GM18870 (cell line): ENCODE measurements around the gene C9orf153.
"Not testable (repeated sequence)": the region's sequence is repeated elsewhere in the genome, so short reads cannot be mapped to it uniquely, and the experiment has no call there.

Source experiments
- ATAC-seq: cut with Tn5 transposase; IDR thresholded peaks from one replicate; pipeline ENCODE4 v1.9.1; 2021; ENCODE audit warnings: moderate library complexity; ENCODE audit not compliant: unreplicated experiment

Gene C9orf153

DNA sequence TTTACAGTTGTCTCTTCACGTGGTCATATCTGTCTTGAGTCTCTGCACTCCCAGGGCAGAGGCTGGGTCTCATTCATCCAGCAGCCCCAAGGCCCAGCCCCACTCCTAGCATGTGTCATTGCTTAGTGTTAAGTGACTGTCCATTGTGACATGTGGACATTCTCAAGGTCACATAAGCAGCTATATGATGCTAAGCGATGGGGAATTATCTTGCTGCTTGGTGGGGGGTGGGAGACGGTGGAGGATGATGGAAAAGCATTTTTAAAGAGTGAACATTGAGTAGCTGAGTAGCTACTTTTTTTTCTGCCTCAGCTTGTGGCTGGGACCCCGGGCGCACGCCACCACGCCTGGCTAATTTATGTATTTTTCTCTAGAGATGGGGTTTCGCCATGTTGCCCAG lies at the start of gene C9orf153:
TSS of gene C9orf153 (minus strand) at position 101 of the 400 bp plus-strand sequence. CDS start 30,054 bp downstream, outside the sequence.
- no peak for ATAC-seq

- no peak for ATAC-seq
Observed at GRCh38 chr9:86308687-86309086, 49.2 kb upstream of the C9orf153 start.

DNA sequence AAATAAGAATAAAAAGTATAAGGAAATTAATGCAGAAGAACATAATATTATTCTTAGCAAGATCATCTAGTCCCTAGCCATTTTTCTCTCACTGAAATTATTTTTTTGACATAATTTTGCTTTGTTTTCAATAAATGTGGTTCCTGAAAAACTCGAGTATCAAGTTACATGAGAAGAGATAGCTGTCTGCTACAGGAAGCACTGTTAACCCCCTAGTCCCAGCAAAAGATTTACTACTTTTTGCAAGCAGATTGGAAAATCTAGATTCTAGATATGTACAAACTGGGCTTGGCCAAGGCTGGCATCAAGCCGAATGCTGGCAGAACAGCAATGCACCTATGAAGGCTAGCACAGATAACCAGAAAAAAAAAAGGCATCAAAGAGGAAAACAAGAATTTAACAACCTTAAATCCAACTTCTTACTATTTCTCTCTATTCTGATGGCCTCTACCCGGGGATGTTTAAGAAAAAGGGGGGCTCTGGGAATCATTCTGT lies 44.8 kb upstream of the C9orf153 start:
- no peak for ATAC-seq

DNA sequence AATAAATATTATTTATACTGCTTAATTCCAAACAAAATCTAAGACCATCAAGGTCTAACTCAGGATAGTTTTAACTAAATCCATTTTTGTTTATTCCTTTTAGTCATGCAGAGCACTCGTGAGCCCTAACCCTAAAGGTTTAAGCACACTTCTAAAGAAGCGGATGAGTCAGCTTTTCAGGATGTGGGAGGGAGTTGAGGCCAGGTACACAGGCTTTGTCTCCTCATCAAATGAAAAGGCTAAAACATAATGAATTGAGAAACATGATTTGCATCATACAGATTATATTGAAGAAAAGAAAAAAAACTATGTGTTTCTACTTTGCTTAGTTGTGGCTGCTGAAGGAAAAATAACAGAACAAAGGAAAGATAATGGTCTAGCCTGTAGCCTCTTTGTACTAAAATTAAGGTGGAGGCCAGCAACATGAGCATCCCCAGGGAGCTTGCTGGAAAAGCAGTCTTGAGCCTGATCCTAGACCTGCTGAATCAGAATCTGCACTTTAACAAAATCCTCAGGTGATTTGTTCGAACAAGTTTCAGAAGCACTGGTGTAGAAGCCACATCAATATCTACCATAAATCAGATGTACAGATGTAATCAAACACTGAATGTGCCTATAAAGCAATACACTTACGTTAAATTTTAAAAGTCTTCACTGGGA lies 44.0 kb upstream of the C9orf153 start:
- ATAC-seq: no peak

DNA sequence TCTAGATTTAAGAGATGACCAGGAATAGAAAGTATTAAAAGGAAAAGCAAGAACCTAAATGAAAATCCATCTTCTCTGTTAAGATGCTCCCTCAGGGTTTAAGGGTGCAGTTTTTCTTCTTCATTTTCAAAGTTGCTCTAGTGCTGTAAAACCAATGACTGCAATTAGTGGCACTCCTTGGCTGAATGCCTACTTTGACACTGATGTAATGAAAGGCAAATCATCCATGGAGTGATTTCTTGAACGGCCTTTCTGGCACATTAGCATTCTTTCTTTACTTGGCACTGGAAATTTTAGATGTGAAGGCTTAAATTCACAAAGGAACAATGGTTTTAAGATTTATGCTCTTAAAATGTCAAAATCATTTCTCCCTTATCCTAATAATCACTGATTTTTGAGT lies 42.2 kb upstream of the C9orf153 start:
- ATAC-seq: no peak

- no peak for ATAC-seq
Observed at GRCh38 chr9:86300701-86301100, 41.2 kb upstream of the C9orf153 start.

GRCh38 chr9:86298873-86299272 lies 39.4 kb upstream of the C9orf153 start:
- no peak for ATAC-seq

- ATAC-seq: not testable (repeated sequence)
Observed at GRCh38 chr9:86290341-86290740, 30.9 kb upstream of the C9orf153 start.

- ATAC-seq: no peak
Observed at GRCh38 chr9:86288499-86289198, 29.2 kb upstream of the C9orf153 start.

- no peak for ATAC-seq
Observed at GRCh38 chr9:86287013-86287412, 27.6 kb upstream of the C9orf153 start.

GRCh38 chr9:86286278-86286677 lies 26.8 kb upstream of the C9orf153 start:
- no peak for ATAC-seq

GRCh38 chr9:86285261-86285660 lies 25.8 kb upstream of the C9orf153 start:
- ATAC-seq: no peak

- ATAC-seq: peak; percentile 30
Observed at GRCh38 chr9:86282979-86283535, 23.6 kb upstream of the C9orf153 start.

- peak; percentile 66 for ATAC-seq
Observed at GRCh38 chr9:86282077-86282978, 22.9 kb upstream of the C9orf153 start, which contains the start of gene ISCA1. Gene ISCA1, minus strand, starts transcription at chr9:86282538. Its CDS starts 80 bp downstream, at chr9:86282458.

GRCh38 chr9:86281593-86282076 lies 22.2 kb upstream of the C9orf153 start:
- peak; percentile 23 for ATAC-seq

- ATAC-seq: no peak
Observed at GRCh38 chr9:86280580-86280979, 21.1 kb upstream of the C9orf153 start.

- no peak for ATAC-seq
Observed at GRCh38 chr9:86279839-86280238, 20.4 kb upstream of the C9orf153 start.

DNA sequence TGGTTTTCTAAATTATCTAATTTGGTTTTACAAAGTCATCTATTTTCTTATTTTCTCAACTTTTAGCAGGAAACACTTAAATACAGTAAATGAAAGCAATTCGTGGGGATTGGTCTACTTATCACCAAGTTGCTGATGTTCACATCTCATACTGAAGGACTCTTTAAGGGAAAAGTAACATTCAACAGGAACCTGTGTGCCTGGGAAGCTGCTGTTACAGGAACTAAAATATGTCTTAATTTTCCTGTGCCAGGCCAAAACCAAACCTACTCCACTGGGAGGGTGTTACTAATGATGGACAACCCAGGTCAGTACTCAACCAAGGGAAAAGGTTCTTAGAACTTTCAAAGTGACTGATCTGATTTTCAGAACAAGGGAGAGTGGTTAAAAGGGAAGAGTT lies 17.6 kb upstream of the C9orf153 start:
- no peak for ATAC-seq

GRCh38 chr9:86275962-86276361 lies 16.5 kb upstream of the C9orf153 start:
- no peak for ATAC-seq

- ATAC-seq: no peak
Observed at GRCh38 chr9:86274821-86275643, 15.6 kb upstream of the C9orf153 start.
